Mucosa of gallbladder (tissue), 1 donor: ENCODE measurements around the gene C1orf226. TPM values are rescaled to one million over a fixed set of nuclear protein-coding genes. Genes with fewer than 3 reads are reported as not detected.
A peak's percentile ranks its signal among the peaks of the same experiment; 100 is the strongest.

ENCODE experiments used
- DNase-seq: peaks from one replicate; pipeline ENCODE4 v3.0.0-alpha.2; 2020; ENCODE audit warnings: low spot score
- total RNA-seq: library from RNA; stranded (reverse); gene quantifications from one replicate; pipeline ENCODE4 v1.2.1, GENCODE V29; 2021
- donor health status: DM: no; HTN: no; CAD: no.

C1orf226 gene
- total RNA-seq, 1 donor from 2014 or later: 31.4 TPM

- DNase-seq: no peak
These were observed 16.1 kb upstream of the C1orf226 start for GRCh38 chr1:162365284-162366020.

DNA sequence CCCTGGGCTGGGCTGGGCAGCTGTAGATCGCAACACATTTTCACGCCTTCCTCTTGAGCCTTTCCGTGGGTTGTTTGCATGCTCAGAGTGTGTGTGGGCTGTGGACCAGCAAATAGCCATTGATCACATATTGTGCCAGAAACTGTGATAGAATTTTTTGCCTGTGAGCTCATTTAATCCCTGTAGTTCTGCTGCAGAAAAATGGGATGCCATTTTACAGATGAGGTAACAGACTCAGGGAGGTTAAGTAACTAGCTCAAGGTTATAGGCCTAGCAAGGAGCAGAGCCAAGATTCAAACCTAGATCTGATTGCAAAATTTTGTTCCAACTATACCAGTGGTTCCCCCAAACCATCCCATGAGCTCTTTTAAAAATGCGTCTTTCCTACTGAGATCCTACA lies 15.4 kb upstream of the C1orf226 start:
- no peak for DNase-seq

GRCh38 chr1:162366671-162367070 lies 14.9 kb upstream of the C1orf226 start:
- DNase-seq: no peak

DNA sequence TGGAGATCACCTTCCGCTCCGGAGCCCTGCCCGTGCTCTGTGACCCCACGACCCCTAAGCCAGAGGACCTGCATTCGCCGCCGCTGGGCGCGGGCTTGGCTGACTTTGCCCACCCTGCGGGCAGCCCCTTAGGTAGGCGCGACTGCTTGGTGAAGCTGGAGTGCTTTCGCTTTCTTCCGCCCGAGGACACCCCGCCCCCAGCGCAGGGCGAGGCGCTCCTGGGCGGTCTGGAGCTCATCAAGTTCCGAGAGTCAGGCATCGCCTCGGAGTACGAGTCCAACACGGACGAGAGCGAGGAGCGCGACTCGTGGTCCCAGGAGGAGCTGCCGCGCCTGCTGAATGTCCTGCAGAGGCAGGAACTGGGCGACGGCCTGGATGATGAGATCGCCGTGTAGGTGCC lies 14.5 kb upstream of the C1orf226 start:
- no peak for DNase-seq

DNA sequence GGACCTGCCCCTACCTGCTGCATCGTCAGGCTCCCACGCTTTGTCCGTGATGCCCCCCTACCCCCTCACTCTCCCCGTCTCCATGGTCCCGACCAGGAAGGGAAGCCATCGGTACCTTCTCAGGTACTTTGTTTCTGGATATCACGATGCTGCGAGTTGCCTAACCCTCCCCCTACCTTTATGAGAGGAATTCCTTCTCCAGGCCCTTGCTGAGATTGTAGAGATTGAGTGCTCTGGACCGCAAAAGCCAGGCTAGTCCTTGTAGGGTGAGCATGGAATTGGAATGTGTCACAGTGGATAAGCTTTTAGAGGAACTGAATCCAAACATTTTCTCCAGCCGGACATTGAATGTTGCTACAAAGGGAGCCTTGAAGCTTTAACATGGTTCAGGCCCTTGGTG lies 13.8 kb upstream of the C1orf226 start:
- DNase-seq: no peak

DNA sequence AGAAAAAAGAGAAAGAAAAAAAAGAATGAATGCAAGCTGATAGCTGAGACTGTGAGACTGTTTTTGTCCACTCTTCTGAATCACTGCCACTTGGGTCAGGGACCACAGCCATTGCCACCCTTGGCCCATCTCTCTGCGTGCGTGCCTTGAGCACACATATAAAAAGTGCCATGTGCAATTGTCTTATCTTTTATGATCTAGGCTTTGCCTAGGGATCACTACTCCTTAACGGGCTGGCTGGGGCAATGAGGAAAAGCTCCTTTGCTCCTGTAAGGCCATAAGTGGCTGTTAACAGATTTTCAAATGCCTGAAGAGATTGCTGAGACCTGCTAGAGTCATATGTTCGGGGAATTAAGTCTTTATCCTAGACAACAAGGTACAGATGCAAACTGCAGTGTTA lies 13.1 kb upstream of the C1orf226 start:
- no peak for DNase-seq

GRCh38 chr1:162369571-162369970 lies 12.0 kb upstream of the C1orf226 start:
- no peak for DNase-seq

GRCh38 chr1:162370161-162370560 lies 11.4 kb upstream of the C1orf226 start:
- no peak for DNase-seq

- no peak for DNase-seq
These were observed 10.8 kb upstream of the C1orf226 start for GRCh38 chr1:162370721-162371120.

DNA sequence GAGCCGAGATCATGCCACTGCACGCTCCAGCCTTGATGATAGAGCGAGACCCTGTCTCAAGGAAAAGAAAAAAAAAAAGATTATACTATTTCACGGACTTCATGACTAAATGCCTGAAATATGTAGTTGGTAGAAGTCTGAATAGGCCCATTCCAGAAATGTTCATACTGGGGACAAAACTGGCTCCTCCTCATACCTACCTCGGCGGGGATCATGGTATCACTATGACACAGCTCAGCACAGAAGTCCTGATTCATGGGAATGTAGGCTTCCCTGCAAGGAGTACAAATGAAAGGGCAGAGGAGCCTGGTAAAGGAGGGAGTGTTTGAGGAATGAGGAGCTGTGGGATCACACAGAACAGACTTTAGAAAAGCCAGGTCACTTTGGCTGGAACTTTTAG lies 9.9 kb upstream of the C1orf226 start:
- DNase-seq: no peak

DNA sequence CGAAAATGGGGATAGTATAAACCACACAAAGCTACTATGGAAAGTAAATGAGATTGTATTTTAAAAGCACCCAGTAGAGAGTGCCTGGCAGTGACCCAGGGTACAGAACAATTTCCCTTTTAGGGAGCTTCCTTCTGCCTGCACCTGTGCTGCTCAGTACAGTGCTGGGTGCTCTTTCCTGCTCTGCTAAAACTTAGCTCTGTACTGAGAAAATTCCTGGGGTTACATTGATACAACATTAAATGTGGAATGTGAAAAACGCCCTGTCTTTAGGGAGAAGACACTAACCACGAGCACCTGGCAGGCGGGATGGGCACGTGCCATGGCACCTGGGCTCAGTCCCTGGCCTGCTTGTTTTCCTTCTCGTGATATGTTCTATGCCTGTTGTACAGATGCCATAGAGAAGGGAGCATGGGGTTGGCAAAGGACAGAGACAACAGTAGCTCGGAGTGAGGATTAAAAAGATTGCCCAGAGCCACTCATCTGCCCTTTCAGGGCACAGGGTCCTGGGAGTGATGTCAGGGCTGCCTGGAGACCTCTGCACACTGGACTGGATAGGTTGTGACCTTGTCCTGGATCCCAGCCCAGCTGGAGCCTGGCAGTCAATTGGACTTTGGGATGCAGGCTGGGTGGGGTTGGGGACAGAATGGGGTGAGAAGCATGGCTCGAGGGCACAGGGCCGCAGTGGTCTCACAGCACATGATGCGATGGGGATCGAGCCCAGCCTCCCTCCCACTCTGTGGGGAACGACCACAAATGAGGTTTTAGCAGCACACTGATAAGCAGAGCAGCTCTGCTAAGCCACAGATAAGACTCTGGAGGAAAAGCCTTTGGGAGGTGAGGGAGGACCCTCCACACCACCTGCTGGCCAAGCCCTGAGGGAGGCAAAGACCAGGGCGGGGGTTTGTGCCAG lies 9.1 kb upstream of the C1orf226 start:
- peak; percentile 14 for DNase-seq

- DNase-seq: no peak
These were observed 8.5 kb upstream of the C1orf226 start for GRCh38 chr1:162373072-162373427.

GRCh38 chr1:162373541-162374260 lies 7.8 kb upstream of the C1orf226 start:
- DNase-seq: no peak

DNA sequence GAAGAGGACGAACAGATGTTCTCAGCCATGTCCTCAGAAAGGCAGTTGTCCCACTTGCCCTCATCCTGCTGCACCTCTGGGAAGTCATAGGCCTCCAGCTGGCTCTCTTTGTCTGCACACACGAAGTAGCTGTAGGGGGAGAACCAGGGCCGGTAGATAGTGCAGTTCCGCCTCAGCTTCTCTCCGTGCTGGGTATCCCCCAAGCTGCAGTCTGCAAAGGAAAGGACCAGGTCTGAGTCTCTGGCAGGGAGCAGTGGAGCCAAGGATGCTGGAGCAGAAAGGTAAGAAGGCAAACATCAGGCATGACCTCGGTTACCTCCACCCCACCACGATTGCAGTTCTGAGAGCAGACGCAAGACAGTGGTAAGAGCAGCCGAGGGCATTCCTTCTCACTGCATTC lies 7.1 kb upstream of the C1orf226 start:
- DNase-seq: no peak

DNA sequence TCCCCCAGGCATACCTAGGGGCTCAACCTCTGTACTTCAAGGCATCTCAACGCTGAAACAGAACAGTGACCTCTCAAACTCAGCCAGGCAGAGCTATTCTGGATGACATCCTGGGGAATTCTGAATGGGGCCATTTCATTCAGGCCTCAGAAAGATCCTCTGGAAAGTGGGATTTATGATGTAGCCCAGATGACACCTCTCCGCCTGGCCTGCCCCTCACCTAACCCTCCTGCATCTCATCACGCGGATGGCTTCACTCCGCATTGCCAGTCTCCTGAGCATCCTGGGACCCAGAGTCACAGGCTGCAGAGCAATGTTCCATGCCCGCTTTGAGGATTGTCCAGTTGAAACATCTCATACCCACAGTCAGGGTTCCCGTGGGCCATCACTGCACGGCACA lies 6.1 kb upstream of the C1orf226 start:
- no peak for DNase-seq

- no peak for DNase-seq
These were observed 4.8 kb upstream of the C1orf226 start, which contains the start of gene SPATA46 for GRCh38 chr1:162376691-162377090. Gene SPATA46 (minus strand): TSS chr1:162376854. CDS start chr1:162376790, 64 bp downstream.

DNA sequence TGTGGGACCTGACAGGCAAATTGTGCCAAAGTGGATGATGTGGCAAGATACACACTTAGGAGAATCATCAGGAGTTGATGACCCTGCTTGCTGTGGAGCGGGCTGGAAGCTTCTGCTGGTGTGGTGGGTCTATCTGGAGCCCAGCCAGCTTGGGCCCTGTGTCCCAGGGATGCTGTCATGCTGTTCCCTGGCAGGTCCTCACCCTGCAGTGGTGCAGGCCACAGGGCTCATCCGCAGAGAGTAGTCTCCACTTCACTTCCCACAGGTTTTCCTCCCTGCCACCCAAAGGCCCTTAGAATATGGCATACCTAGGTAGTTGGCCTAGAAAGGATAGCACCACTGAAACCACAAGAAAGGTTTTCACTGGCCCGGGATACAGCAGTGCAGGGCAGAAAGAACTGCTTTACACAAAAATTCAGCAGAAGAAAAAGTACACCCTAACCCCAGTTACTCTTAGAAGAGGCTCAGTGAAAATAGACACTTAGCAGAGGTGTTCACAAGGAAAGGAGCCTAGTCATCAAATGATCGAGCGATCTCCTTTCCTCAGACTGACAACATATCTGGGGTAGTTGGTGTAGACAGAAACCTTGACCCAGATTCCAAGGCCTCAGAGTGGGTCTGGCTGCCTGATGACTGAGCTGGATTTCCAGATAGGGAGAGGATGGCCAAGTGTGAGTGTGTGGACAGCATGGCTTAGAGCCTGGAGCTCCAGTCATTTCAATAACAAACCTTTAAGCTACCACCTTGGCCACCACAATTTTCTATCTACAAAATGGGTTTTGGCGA lies 1.3 kb upstream of the C1orf226 start:
- DNase-seq: no peak

GRCh38 chr1:162381941-162382750 lies 618 bp downstream of the C1orf226 start:
- no peak for DNase-seq

GRCh38 chr1:162383091-162383490 lies 1.6 kb downstream of the C1orf226 start:
- DNase-seq: no peak

DNA sequence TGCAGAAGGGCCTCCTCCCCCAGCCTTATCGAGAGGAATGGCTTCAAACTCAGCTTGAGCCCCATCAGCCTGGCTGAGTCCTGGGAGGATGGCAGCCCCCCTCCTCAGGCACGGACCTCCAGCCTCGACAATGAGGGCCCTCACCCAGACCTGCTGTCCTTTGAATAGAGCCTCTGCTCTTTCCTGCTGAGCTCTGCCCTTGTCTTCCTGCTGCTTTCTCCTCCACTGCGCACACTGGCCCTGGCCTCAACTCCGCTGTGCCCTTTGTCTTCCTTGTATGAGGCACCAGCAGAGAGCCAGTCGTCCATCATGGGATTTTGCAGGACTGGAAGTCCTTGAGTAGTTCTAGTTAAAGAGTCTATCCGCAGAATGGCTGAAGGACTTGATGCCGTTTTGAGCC lies 2.0 kb downstream of the C1orf226 start:
- DNase-seq: no peak

GRCh38 chr1:162384116-162384515 lies 2.6 kb downstream of the C1orf226 start:
- DNase-seq: no peak
